Measurements from ENCODE around the gene PPP1R14B.
A peak's percentile ranks its signal among the peaks of the same experiment; 100 is the strongest.

PPP1R14B gene

DNA sequence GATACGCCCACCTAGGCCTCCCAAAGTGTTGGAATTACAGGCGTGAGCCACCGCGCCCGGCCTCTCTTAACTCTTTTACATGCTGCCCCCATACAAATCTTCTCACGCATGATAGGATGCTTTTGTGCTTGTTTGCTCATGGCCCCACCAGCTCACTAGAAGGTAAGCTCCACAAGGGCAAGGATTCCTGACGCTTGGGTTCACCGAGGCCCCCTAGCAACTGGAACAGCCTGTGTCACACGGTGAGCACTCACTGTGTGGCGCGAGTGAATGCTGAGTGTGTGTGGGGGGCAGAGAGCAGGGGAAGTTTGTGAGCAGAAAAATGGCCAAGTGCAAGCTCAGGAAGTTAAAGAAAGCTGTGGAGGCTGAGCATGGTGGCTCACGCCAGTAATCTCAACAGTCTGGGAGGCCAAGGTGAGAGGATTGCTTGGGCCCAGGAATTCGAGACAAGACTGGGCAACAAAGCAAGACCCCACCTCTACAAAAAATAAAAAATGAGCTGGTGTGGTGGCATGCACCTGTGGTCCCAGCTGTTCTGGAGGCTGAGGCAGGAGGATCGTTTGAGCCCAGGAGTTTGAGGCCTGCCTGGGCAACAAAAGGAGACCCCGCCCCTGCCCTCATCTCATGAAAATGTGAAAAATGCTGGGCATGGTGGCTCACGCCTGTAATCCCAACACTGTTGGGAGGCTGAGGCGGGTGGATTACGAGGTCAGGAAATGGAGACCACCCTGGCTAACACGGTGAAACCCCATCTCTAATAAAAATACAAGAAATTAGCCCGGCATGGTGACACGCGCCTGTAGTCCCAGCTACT lies 35.4 kb upstream of the PPP1R14B start:
- no peak for ATAC-seq

DNA sequence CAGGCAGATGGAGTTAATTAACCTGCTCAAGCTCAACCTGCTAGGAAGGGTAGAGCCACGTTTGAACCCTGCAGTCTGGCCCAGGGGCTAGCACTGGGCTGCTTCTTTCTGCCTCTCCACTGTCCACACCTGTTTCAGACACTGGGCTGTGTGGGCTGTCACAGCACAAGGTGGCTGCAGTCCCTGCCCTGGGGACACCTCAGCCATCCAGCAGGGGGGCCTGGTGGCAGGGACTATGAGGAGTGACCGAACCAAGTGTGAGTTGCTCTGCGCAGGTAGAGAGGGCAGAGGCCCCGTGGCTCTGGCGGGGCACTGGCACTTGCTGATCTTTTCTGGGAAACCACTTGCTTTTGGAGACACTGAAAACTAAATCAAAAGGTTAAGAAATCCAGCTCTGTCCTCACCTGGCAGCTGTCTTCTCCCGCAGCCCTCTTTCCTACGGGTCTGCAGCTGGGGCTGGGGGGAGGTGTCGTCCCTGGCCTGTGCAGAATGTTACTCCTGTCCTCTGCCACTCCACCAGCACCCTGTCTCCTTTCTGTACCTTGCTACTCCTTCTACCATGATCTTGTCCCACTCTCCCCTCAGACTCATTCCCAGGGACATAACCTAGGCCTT lies 31.9 kb upstream of the PPP1R14B start:
- no peak for ATAC-seq

DNA sequence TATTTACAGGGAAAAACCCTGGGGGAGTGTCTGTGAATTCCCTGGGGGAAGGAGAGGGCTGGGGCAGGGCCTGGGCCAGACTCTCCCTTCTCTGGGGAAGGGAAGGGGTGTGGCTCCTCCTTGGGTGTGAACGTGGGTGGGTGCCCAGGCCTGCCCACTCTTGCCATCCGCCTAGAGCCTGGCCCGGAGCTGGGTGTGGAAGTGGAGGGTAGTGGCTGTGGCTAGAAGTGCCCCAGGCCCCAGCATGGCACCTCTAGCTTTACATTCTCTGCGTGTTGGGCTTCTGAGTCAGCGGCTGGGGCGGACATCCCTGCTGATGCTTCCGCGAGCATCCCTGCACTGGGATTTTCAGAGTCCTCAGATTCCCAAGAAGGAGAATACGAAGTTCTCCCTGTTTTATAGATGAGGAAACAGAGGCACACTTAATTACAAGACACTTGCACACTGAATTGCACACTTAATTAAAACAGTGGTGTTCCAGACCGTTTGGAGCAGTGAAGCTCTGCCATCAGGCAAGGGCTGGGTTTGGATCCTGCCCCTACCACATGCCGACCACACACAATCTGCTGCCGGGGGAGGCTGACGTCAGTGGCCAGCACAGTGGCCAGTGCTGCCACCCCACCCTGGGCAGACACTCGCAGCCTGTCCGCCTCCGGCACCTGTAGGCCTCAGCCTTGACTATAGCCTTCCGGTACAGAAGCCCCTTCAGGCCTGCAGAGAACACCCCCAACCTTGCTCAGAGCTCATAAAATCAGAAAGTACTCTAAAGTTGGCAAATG lies 30.1 kb upstream of the PPP1R14B start:
- ATAC-seq, result no peak

DNA sequence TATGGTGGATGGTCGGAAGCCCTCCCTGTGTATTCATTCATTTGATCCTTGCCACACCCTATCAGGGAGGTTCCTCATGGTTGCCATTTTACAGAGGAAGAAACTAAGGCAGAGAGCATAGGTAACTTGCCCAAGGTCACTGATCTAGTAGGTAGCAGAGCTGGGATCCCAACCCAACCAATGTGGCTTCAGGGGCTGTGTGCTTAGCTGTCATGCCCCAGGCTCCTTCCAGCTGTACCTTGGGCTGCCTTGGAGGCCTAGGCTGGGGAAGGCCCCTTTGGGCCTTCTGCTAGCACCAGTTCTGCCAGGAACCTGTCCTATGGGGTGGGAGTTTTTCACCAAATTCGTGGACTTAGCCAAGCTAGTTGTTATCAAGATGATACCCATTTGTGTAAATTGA lies 29.1 kb upstream of the PPP1R14B start:
- no peak for ATAC-seq

DNA sequence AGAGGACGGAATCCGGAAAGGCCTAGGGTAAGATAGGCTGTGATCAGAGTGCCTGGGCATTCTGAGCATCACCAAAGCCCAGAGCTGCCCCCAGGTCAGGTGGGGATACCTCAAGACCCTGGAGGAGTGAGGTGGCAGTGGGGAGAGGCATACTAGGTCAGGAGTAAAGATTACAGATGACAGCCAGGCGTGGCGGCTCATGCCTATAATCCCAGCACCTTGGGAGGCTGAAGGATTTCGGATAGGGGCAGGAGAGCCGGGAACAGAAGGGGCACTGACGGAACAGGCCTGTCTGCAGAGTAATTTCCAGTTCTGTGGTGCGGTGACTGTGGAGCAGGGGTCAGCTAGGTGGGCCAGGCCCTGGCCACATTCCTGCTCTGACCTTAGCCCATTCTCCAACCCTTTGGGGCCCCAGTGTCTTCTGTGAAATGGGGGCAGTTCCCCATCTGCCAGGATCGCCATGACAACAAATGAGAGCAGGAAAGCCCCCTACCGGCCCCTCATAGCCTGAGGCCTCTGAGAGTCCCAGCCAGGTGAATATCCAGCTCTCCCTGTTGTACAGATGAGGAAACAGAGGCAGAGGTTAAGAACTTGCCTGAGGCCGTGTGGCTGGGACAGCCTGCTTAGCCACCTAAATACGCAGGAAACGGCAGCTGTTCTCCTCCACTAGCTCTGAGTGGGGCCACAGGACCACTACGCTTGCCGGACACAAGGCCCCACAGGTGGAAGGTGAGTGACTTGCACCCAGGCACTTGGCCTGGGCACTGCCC lies 28.5 kb upstream of the PPP1R14B start:
- ATAC-seq, result no peak

DNA sequence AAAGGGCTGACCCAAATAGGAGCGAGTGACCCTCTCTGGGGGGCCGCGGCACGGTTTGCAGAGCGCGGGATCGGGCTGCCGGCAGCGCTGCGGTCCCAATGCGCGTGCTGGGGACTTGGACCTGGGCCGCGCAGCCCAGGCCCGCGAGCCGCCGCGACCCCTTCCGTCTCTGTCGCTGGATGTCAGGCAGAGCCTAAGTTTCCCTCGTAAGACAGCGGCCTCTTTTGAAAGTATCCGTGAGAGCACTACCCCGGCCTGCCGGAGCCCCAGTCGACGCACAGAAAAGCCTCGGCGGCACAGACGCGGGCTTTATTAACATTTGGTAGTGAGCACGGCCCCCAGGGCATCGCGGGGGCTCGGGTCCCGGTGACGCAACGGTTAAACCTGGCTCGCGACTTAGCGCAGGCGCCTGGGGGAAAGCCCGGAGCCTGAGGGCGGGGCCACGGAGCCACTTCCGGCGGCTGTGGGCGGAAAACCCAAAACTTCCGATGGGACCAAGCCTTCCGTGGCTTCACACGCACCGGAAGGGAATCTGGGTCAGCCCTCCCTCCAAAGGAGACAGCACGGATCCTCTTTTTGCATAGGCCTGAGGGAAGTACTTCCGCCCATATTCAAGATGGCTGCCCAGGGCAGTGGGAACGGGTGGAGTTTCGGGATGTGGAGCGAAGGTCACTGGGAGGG lies 22.9 kb upstream of the PPP1R14B start:
- ATAC-seq, result peak; percentile 81 to 83

DNA sequence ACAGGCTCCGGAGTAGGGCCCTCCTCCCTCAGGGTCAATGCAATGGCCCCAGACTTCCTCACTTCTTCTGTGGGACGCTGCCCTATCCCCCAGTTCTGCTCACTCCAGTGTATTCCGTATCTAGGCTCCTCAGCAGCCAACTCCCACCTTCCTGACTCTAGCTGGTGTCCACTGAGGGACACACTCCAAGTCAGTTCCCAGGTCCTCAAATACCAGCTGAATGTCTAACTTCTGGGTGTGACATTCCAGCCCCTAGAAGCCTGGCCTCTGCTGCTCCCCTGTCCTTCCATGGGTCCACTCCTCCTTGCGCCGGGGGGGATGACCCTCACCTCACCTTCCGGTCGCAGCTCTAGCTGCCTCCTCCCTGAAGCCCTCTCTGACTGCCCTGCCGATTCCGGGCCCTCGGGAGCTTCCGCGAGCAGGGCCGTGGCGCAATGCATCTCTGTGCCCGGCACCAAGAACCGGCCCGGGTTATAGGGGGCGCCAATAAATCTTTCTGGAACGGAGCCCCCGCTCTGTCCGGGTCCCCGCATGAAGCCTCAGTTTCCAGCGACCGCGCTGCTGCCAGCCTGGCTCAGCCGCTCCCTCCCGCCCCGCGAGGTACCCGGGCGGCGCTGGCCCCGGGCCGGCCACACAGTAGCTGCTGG lies 22.3 kb upstream of the PPP1R14B start:
- ATAC-seq, result peak; percentile 1 to 13

DNA sequence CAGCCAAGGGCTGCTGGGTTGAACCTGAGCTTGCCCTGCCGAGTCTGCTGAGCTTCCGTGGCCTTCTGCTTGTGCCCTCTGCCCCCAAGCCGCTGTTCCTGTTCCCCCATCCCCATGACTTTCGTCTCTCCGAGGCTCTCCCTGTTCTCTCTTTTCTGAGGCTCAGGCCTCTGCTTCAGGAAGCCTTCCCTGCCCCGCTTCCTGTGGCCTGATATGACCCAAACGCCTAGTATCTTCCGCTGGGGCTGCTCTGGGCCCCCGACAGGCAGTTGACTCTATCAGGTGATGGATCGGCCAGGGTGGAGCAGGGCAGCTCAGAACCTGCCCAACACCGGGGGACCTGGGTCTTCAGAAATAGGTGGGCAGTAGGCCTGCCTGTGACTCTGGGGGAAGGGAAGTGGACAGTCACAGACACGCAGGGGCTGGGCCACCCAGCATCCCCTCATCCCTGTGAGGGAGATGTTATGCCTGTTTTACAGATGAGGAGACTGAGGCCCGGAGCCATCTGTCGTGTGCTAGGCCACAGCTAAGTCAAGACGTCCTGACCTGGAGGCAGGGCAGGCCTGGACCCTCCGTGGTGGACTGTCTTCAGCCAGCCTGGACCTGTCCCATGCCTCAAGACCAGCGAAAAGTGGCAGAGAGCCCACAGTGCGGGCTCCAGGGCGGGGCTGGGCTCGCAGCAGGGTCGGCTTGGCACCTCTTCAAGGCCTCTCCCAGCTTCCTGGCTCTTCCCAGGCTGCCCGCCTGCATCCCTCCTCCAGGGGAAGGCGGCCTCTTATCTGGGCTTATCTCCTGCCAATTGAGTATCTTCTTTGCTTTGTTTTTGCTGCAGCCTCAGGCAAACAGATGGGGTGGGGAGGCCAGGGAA lies 21.5 kb upstream of the PPP1R14B start:
- no peak for ATAC-seq

DNA sequence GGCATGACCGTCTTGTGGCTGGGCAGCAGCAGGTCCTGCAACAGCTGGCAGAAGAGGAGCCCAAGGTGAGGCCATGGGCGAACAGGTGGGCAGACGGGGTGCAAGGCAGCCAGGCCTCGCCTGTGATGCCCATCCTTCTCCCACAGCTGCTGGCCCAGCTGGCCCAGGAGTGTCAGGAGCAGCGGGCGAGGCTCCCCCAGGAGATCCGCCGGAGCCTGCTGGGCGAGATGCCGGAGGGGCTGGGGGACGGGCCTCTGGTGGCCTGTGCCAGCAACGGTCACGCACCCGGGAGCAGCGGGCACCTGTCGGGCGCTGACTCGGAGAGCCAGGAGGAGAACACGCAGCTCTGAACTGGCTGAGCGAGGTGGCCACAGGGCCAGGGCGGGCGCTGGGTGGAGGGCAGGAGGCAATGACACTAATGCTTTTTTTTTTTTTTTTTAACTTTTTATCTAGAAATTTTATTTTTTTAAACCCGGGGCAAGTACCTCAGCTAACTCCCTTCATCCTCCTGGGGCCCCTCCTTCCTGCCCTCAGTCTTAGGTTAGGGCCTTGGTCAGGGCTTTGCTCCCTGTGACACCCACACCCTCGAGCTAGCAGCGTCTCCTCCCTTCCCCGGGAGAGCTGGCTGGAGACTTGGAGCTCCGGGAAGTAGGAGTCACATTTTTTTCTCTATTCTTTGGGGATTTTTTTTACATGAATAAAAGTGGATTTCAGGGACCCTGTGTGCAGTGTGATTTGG lies 20.6 kb upstream of the PPP1R14B start:
- no peak for ATAC-seq

DNA sequence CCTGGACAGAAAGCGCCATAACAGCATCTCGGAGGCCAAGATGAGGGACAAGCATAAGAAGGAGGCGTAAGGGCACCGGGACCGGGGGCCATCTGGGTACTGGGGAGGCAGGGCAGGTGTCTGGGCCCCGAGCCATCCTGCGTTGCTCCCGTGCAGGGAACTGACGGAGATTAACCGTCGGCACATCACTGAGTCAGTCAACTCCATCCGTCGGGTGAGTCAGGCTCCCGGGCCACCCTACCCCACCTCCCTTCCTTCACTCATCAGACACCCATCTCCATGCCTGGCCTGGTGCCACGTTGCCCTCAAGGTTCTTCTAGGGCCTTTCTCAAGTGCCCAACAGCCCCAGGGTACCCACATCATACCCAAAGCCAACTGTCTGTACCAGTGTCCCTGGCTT lies 19.6 kb upstream of the PPP1R14B start:
- no peak for ATAC-seq

DNA sequence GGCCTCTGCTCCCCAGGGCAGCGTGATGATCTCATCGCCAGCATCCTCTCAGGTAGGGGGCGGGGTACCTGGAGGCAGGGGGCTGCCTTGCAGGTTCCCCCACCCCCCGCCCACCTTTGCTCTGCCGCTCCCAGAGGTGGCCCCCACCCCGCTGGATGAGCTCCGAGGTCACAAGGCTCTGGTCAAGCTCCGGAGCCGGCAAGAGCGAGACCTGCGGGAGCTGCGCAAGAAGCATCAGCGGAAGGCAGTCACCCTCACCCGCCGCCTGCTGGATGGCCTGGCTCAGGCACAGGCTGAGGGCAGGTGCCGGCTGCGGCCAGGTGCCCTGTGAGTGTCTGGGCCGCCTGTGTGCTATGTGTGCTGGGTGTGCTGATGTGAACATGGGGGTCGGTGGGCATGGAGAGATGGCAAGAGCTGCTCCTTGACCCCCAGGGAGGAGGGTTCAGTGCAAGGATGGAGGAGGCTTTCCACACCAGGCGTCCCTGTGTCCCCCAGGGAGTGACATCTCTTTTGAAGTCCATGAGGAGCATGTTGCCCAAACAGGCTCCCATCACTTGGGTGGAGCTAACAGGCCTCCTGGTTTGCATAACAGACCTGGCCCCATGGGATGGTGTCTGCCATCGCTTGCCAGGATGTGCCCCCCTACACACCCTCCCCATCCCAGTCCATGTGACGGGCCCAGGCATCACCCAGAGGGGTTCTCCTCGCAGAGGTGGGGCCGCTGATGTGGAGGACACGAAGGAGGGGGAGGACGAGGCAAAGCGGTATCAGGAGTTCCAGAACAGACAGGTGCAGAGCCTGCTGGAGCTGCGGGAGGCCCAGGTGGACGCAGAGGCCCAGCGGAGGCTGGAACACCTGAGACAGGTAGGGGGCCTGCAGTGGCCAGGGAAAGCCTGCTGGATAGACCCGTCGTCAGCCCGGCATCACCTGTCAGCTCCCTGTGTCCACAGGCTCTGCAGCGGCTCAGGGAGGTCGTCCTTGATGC lies 18.7 kb upstream of the PPP1R14B start:
- no peak for ATAC-seq

DNA sequence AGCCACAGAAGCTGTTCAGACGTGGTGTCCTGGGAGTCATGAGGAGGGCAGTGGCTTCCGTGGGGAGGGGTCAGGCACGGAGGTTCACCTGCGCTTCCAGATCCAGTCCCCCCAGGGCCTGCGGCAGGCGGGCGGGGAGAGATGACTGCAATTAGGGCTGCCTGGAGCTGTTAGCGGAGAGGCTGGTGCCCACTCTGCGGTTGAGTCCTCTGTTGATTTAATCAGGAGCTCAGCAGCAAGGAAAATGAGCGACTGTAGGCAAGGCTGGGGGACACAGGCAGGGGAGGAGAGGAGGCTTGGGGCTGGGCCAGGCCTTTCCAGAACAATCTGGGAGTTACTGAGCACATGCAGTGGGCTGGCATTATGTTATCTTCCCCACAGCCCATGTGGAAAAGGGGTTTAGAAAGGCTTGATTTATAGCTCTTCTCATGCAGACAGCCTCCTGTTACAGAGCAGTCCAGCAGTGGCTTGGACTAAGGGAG lies 17.7 kb upstream of the PPP1R14B start:
- ATAC-seq, result no peak

DNA sequence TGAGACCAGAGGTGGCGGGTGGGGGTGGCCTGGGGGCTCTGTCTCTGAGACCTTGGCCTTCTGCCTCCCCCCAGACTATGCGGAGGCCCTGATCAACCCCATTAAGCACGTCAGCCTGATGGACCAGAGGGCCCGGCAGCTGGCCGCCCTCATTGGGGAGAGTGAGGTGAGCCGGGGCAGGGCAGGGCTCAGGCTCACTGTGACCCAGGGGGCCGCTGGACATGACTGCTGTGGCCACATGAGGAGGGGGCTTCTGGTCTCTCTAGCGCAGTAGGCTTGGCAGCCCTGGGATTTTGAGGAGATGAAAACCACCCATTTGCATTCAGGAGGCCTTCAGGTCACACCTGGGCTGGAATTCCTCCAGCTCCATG lies 17.2 kb upstream of the PPP1R14B start:
- no peak for ATAC-seq

DNA sequence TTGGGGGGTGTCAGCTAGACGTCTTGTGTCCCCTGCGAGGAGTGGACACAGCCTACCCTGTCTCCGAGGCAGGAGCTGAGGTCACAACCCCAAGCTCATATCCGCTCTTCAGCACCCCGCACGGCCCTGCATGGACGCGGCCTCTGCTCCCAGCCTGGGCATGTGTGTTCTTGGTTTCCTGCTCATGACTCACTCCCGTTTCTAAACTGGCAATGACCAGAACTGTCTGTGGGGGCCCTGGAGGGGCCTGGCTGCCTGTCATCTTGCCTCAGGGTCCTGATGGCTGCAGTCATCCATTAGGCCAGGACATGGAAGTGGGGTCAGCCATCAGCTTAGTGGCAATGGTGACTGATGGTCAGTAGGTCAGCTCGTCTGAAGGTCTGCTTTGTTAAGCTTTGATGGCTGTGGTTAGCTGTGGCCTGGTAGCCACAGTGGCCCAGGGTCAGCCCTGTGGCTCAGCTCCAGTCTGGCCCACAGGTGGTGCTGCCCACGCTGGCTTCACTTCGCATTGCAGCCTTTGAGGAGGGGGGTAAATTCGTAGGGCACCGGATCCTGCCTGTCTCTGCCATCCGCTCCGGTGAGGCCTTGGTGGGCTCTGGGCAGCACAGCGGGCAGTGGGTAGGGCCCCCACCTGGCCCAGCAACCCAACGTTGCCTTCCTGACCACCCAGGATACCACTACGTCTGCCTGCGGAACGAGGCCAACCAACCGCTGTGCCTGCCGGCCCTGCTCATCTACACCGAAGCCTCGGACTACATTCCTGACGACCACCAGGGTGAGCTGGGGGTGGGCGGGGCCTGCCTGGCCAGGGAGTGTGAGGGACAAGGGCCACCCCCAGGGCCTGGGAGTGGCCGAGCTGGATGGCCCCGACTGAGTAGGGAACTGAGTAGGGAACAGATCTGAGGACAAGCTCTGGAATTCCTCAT lies 16.5 kb upstream of the PPP1R14B start:
- ATAC-seq, result no peak

DNA sequence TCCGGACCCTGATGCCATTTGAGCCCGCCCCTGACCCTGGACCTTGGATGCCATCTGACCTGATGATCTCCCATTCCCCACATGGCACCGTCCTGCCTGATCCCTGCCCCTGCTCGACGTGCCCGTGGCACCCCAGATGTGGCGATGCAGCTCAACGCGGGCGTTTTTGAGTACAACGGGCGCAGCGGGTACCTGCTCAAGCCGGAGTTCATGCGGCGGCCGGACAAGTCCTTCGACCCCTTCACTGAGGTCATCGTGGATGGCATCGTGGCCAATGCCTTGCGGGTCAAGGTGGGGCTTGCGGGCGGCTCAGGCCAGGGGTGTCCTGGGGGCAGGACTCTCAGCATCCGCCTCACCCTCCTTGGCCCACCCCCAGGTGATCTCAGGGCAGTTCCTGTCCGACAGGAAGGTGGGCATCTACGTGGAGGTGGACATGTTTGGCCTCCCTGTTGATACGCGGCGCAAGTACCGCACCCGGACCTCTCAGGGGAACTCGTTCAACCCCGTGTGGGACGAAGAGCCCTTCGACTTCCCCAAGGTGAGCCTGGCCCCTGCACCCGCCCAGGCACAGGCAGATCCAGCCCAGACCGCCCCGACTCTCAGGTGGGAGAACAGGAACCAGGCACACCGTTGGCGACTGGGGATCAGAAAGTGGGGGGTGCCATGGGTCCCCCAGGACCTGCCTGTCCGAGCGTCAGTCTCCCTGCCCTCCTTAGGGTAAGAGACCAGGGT lies 15.7 kb upstream of the PPP1R14B start:
- ATAC-seq, result no peak

DNA sequence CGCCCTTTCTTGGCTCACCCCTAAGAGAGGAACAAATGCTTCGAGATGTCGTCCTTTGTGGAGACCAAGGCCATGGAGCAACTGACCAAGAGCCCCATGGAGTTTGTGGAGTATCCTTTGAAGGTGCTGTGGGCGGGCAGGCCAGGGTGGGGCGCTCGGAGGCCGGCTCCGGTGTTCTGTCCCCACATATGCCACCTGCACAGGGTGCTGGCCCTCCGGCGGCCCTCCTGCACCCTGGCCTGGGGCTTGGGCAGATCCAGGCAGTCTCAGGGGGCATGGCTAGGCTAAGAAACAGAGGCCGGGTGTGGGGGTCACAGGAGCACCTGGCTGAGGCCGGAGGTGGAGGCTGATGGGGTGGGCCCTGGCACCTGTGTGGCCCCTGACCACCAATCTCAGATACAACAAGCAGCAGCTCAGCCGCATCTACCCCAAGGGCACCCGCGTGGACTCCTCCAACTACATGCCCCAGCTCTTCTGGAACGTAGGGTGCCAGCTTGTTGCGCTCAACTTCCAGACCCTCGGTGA lies 14.9 kb upstream of the PPP1R14B start:
- ATAC-seq, result no peak
